GM18868 (cell line): ENCODE data around the gene CFL1.
A peak's percentile ranks its signal among the peaks of the same experiment; 100 is the strongest.

Experiments used
- ATAC-seq: cut with Tn5 transposase; IDR thresholded peaks from one replicate; pipeline ENCODE4 v1.9.1; 2021; ENCODE audit warnings: mild to moderate bottlenecking, moderate library complexity; ENCODE audit not compliant: unreplicated experiment

CFL1 gene

GRCh38 chr11:65888163-65888814, 30.3 kb upstream of the CFL1 start, which contains the start of gene FIBP:
FIBP (minus strand) TSS chr11:65888471; CDS start chr11:65888418, 53 bp downstream.
- peak; percentile 58 for ATAC-seq

GRCh38 chr11:65887723-65888162, 29.8 kb upstream of the CFL1 start:
- no peak for ATAC-seq

- ATAC-seq, result no peak
Observed at GRCh38 chr11:65886826-65887722, 29.1 kb upstream of the CFL1 start.

- no peak for ATAC-seq
Observed at GRCh38 chr11:65885808-65886536, 28.0 kb upstream of the CFL1 start.

GRCh38 chr11:65885231-65885630, 27.3 kb upstream of the CFL1 start:
- ATAC-seq, result no peak

- no peak for ATAC-seq
Observed at GRCh38 chr11:65884716-65885092, 26.7 kb upstream of the CFL1 start.

- ATAC-seq, result no peak
Observed at GRCh38 chr11:65883786-65884715, 26.1 kb upstream of the CFL1 start.

- ATAC-seq, result no peak
Observed at GRCh38 chr11:65883058-65883761, 25.2 kb upstream of the CFL1 start.

- ATAC-seq, result no peak
Observed at GRCh38 chr11:65882120-65883057, 24.4 kb upstream of the CFL1 start.

- ATAC-seq, result no peak
Observed at GRCh38 chr11:65880844-65881421, 23.0 kb upstream of the CFL1 start.

GRCh38 chr11:65880027-65880426, 22.0 kb upstream of the CFL1 start:
- ATAC-seq, result no peak

GRCh38 chr11:65879617-65880016, 21.6 kb upstream of the CFL1 start, which contains the start of gene CTSW:
CTSW (plus strand) TSS chr11:65879837; CDS start chr11:65879855, 18 bp downstream.
- ATAC-seq, result no peak

GRCh38 chr11:65873318-65874156, 15.6 kb upstream of the CFL1 start:
- peak; percentile 76 for ATAC-seq

- ATAC-seq, result no peak
Observed at GRCh38 chr11:65872586-65873317, 14.8 kb upstream of the CFL1 start, which contains the start of gene EFEMP2. EFEMP2 (minus strand) TSS chr11:65872800; CDS start chr11:65872354, 446 bp downstream.

GRCh38 chr11:65871811-65872548, 14.0 kb upstream of the CFL1 start:
- ATAC-seq, result no peak
